Psoas muscle (tissue), 8 donors: ENCODE results near the gene GALR1. TPM values are rescaled to one million over a fixed set of nuclear protein-coding genes. Genes with fewer than 3 reads are reported as not detected.

Experiments
- ATAC-seq, 4 donors: fragments of 200-7000 bp; cut with Tn5 transposase; one replicate each; pipeline ENCODE4 v1.9.1; 2020; ENCODE audit warnings: moderate library complexity in 3 of 4, mild to moderate bottlenecking in 2 of 4
- DNase-seq, 2 donors: peaks; one replicate each; pipeline ENCODE4 v3.0.0-alpha.2; 2020
- H3K27ac ChIP-seq: fragments of 200-600 bp; one replicate; pipeline ENCODE4 v1.8.0; 2022
- H3K27me3 ChIP-seq, 3 donors: fragments of 200-600 bp in 1 of 3; one replicate each; pipeline versions ENCODE4 v1.6.1 to v1.8.0; 2013 to 2022; ENCODE audit warnings: low read length in 2 of 3, mild to moderate bottlenecking in 2 of 3, moderate library complexity in 1 of 3; ENCODE audit not compliant: insufficient read depth in 3 of 3
- H3K36me3 ChIP-seq, 2 donors: fragments of 200-600 bp in 1 of 2; one replicate each; pipeline versions ENCODE4 v1.6.1 to v1.8.0; 2013 to 2022; ENCODE audit warnings: low read depth in 1 of 2, mild to moderate bottlenecking in 1 of 2, moderate library complexity in 1 of 2; ENCODE audit not compliant: insufficient read depth in 1 of 2
- H3K4me1 ChIP-seq: fragments of 200-600 bp; one replicate; pipeline ENCODE4 v1.8.0; 2022
- H3K4me3 ChIP-seq: fragments of 200-600 bp; one replicate; pipeline ENCODE4 v1.8.0; 2022; ENCODE audit warnings: mild to moderate bottlenecking
- H3K9me3 ChIP-seq: fragments of 200-600 bp; one replicate; pipeline ENCODE4 v1.8.0; 2022
- WGBS, 3 donors: extraction: QIAGEN DNeasy Blood & Tissue Kit; methylation state at CpG; one replicate each; pipeline versions ENCODE4 v1.1.6 to v1.1.7; 2013; 5-methylcytosine and 5-hydroxymethylcytosine counted together
- intact Hi-C, 2 donors: fragments of 100-400 bp; cut with DNase I; formaldehyde crosslinking; loops; one replicate each; pipeline versions ENCODE4 v1.11.0 to v1.14.2; 2022
- polyA plus RNA-seq, 3 donors: library from polyadenylated mRNA; stranded (reverse); fragments of 200-250 nt; gene quantifications; one replicate each; pipeline ENCODE4 v1.2.3, GENCODE V29; 2013
- total RNA-seq, 4 donors: library from RNA; stranded (reverse); fragmentation: NEBNext Ultra II Directional in 2 of 4; extraction: Animal tissue kit (Norgen Biotek cat#: 25700) in 2 of 4; gene quantifications; one replicate each; pipeline versions ENCODE4 v1.2.1 to v1.2.4, GENCODE V29; 2021 to 2023
- TF ChIP-seq, protein P1 (sequence below): fragments of 200-600 bp; IDR thresholded peaks from one replicate; pipeline ENCODE4 v1.8.0; 2022; ENCODE audit warnings: antibody characterized with exemption
- donor health status: healthy with polysubstance abuse.
- donor health status: DM: no; HTN: no; CAD: no; lungs with moderate emphysema.
- donor health status: Bipolar disorder and iron deficiency.
- donor health status: healthy.
- donor health status: DM: yes; HTN: yes; CAD: no.
- donor health status: DM: no; HTN: no; CAD: no.
- donor health status: DM: no; HTN: no; CAD: no.
- donor health status: DM: yes; HTN: yes; CAD: no.

GALR1 gene
- total and polyA plus RNA-seq, 7 donors, result under 0.01 to 0.02 TPM; not detected in 5

GRCh38 chr18:77222464-77222863 lies 27.2 kb upstream of the GALR1 start:
- Histone ChIP-seq H3K4me1 (no peaks in the 10 kb centered on the region), H3K36me3 (no peaks in the 10 kb centered on the region), H3K4me3 (no peak overlapping the region), H3K9me3 (peaks cover 5% of the 10 kb centered on the region), H3K27me3 (no peaks in the 10 kb centered on the region), H3K27ac (no peak overlapping the region)
- DNase-seq (no peak), ATAC-seq (no peak)
- TF ChIP-seq, protein P1, sequence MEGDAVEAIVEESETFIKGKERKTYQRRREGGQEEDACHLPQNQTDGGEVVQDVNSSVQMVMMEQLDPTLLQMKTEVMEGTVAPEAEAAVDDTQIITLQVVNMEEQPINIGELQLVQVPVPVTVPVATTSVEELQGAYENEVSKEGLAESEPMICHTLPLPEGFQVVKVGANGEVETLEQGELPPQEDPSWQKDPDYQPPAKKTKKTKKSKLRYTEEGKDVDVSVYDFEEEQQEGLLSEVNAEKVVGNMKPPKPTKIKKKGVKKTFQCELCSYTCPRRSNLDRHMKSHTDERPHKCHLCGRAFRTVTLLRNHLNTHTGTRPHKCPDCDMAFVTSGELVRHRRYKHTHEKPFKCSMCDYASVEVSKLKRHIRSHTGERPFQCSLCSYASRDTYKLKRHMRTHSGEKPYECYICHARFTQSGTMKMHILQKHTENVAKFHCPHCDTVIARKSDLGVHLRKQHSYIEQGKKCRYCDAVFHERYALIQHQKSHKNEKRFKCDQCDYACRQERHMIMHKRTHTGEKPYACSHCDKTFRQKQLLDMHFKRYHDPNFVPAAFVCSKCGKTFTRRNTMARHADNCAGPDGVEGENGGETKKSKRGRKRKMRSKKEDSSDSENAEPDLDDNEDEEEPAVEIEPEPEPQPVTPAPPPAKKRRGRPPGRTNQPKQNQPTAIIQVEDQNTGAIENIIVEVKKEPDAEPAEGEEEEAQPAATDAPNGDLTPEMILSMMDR, result no peak
- 20 to 53% (median 30%) methylated on average over 3 of the region's 3 CpGs for WGBS, 3 donors
- intact Hi-C loops, result no loop called here

GRCh38 chr18:77223221-77223639 lies 26.4 kb upstream of the GALR1 start:
- DNase-seq, result no peak
- H3K27me3 ChIP-seq, result peaks cover 0 to 3% (median 0%) of the 10 kb centered on the region in 3 donors
- no peak overlapping the region for H3K4me3 ChIP-seq
- no peak for ATAC-seq
- H3K36me3 ChIP-seq, result no peaks in the 10 kb centered on the region
- H3K27ac ChIP-seq, result no peak overlapping the region
- H3K9me3 ChIP-seq, result peaks cover 5% of the 10 kb centered on the region
- intact Hi-C loops, result no loop called here
- TF ChIP-seq, protein P1, result no peak
- 81 to 86% (median 85%) methylated on average over 5 of the region's 5 CpGs for WGBS, 3 donors
- no peaks in the 10 kb centered on the region for H3K4me1 ChIP-seq

- Histone ChIP-seq H3K4me3 (no peak overlapping the region), H3K27ac (no peak overlapping the region), H3K36me3 (no peaks in the 10 kb centered on the region), H3K27me3 (peaks cover 0 to 3% (median 0%) of the 10 kb centered on the region in 3 donors), H3K4me1 (no peaks in the 10 kb centered on the region), H3K9me3 (peaks cover 5% of the 10 kb centered on the region)
- DNase-seq (no peak), ATAC-seq (no peak)
- TF ChIP-seq, protein P1, result no peak
- WGBS, 3 donors, result 67 to 81% (median 72%) methylated on average over 2 of the region's 2 CpGs
- intact Hi-C loops, result no loop called here
Measured at GRCh38 chr18:77223653-77224052, 26.0 kb upstream of the GALR1 start.

DNA sequence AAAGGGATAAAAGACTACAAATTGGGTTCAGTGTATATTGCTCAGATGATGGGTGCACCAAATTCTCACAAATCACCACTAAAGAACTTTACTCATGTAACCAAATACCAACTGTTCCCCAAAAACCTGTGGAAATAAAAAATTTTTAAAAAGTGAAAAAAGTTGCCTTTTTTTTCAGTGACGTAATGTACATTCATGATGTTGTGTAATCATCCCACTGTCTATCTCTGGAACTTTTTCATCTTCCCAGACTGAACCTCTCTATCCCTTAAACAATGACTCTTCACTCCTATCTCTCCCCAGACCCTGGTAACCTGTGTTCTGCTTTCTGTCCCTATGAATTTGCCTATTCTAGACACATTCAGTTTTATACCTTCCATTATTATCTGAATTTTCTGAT lies 19.0 kb upstream of the GALR1 start:
- Histone ChIP-seq H3K27ac (no peak overlapping the region), H3K27me3 (peaks cover 0 to 12% (median 0%) of the 10 kb centered on the region in 3 donors), H3K9me3 (peaks cover 3% of the 10 kb centered on the region), H3K36me3 (no peaks in the 10 kb centered on the region), H3K4me3 (no peak overlapping the region), H3K4me1 (no peaks in the 10 kb centered on the region)
- DNase-seq (no peak), ATAC-seq (no peak)
- TF ChIP-seq, protein P1, result no peak
- 90 to 95% (median 90%) methylated on average over 1 of the region's 1 CpG for WGBS, 3 donors
- intact Hi-C loops, result no loop called here
